H1 (cell line): ENCODE measurements around the gene EPN2. TPM values are rescaled to one million over a fixed set of nuclear protein-coding genes. Genes with fewer than 3 reads are reported as not detected.
"Not testable (repeated sequence)": the region's sequence is repeated elsewhere in the genome, so short reads cannot be mapped to it uniquely, and the experiment has no call there.

Experiments used
- CTCF ChIA-PET: fragments of 300-600 bp; sonication (Branson Sonifier 250); formaldehyde crosslinking; loops from one replicate; lab custom pipeline; 2021; ENCODE audit not compliant: partially characterized antibody; lab: Charles Lee
- POLR2A ChIA-PET: fragments of 300-600 bp; sonication (Branson Sonifier 250); formaldehyde crosslinking; loops from one replicate; lab custom pipeline; 2021; ENCODE audit warnings: inconsistent platforms; ENCODE audit not compliant: partially characterized antibody; lab: Charles Lee
- DNase-seq, 2 experiments: peaks; one replicate each; pipeline versions ENCODE4 v3.0.0 to v3.0.0-alpha.2; 2010 to 2022; ENCODE audit warnings: low spot score in 2 of 2, low read depth in 1 of 2, mixed read lengths in 1 of 2
- FAIRE-seq: peaks from 2 replicates; lab custom pipeline; 2011; peaks lifted over from hg19 to GRCh38; lab: Jason Lieb, UNC
- H2AFZ ChIP-seq: 2 replicates; pipeline ENCODE4 v1.8.1; 2012; ENCODE audit warnings: low read length, inconsistent platforms
- H2AK5ac ChIP-seq: 2 replicates; pipeline ENCODE4 v1.6.1; 2013; ENCODE audit warnings: low read depth, low read length
- H2BK120ac ChIP-seq: replicated peaks from 2 replicates; pipeline ENCODE3; 2013; ENCODE audit warnings: low read depth, low read length, inconsistent platforms
- H2BK12ac ChIP-seq: 2 replicates; pipeline ENCODE4 v1.6.1; 2013; ENCODE audit warnings: low read depth, low read length
- H2BK15ac ChIP-seq: 2 replicates; pipeline ENCODE4 v1.6.1; 2013; ENCODE audit warnings: low read length
- H2BK20ac ChIP-seq: 2 replicates; pipeline ENCODE4 v1.6.1; 2013; ENCODE audit warnings: low read length
- H2BK5ac ChIP-seq: 2 replicates; pipeline ENCODE4 v1.6.1; 2013; ENCODE audit warnings: low read depth, low read length
- H3K14ac ChIP-seq: 2 replicates; pipeline ENCODE4 v1.6.1; 2013; ENCODE audit warnings: inconsistent platforms; ENCODE audit not compliant: insufficient read length
- H3K18ac ChIP-seq: 2 replicates; pipeline ENCODE4 v1.6.1; 2013; ENCODE audit warnings: low read length; ENCODE audit errors: extremely low read depth
- H3K23ac ChIP-seq: 2 replicates; pipeline ENCODE4 v1.6.1; 2013; ENCODE audit warnings: inconsistent platforms; ENCODE audit not compliant: insufficient read length
- H3K23me2 ChIP-seq: 2 replicates; pipeline ENCODE4 v1.6.1; 2013; ENCODE audit warnings: low read depth, low read length
- H3K27ac ChIP-seq: 2 replicates; pipeline ENCODE4 v1.6.1; 2011; ENCODE audit warnings: low read depth, low read length, inconsistent platforms
- H3K27me3 ChIP-seq, 4 experiments: replicated peaks in 1 of 4; 1 replicate in 1 of 4; 2 replicates in 3 of 4; pipeline versions ENCODE4 v1.6.1 to v1.8.1; 2011 to 2013; ENCODE audit warnings: low read length in 3 of 4, mild to moderate bottlenecking in 3 of 4, inconsistent platforms in 2 of 4, mixed read lengths in 2 of 4, moderate library complexity in 1 of 4; ENCODE audit not compliant: control insufficient read depth in 3 of 4, insufficient read depth in 3 of 4; ENCODE audit errors: extremely low read depth in 1 of 4
- H3K36me3 ChIP-seq, 4 experiments: 2 replicates each; pipeline versions ENCODE4 v1.6.1 to v1.8.1; 2011 to 2013; ENCODE audit warnings: mild to moderate bottlenecking in 4 of 4, low read length in 3 of 4, moderate library complexity in 2 of 4, control low read depth in 1 of 4, inconsistent platforms in 1 of 4; ENCODE audit not compliant: insufficient read depth in 4 of 4, control insufficient read depth in 2 of 4
- H3K4ac ChIP-seq: replicated peaks from 2 replicates; pipeline ENCODE3; 2013; ENCODE audit warnings: low read length, low read depth, mixed read lengths, inconsistent platforms; ENCODE audit not compliant: insufficient read length
- H3K4me1 ChIP-seq, 4 experiments: replicated peaks in 1 of 4; 1 replicate in 1 of 4; 2 replicates in 3 of 4; pipeline versions ENCODE4 v1.6.1 to v1.8.1; 2011 to 2013; ENCODE audit warnings: low read length in 3 of 4, inconsistent platforms in 2 of 4, mixed read lengths in 1 of 4; ENCODE audit not compliant: insufficient read depth in 4 of 4, control insufficient read depth in 3 of 4
- H3K4me2 ChIP-seq, 2 experiments: 2 replicates each; pipeline versions ENCODE4 v1.6.1 to v1.8.1; 2011 to 2013; ENCODE audit warnings: low read depth in 2 of 2, low read length in 2 of 2, control low read depth in 1 of 2, inconsistent platforms in 1 of 2, mild to moderate bottlenecking in 1 of 2; ENCODE audit not compliant: insufficient read depth in 1 of 2
- H3K4me3 ChIP-seq, 4 experiments: fragments of 200-600, 300-600 bp in 1 of 4; sonication (generic), shearing (Covaris generic), sonication (Bioruptor Twin) in 1 of 4; 2 replicates each; pipeline versions ENCODE4 v1.5.1 to v1.8.1; 2011 to 2016; ENCODE audit warnings: low read length in 4 of 4, low read depth in 3 of 4, control low read depth in 2 of 4, inconsistent platforms in 2 of 4, mild to moderate bottlenecking in 2 of 4, mixed read lengths in 1 of 4, moderate library complexity in 1 of 4; ENCODE audit not compliant: insufficient read depth in 2 of 4; ENCODE audit errors: extremely low read depth in 1 of 4
- H3K56ac ChIP-seq: replicated peaks from 2 replicates; pipeline ENCODE3; 2013; ENCODE audit warnings: low read depth, mild to moderate bottlenecking, mixed read lengths, low read length, inconsistent platforms; ENCODE audit not compliant: insufficient read length
- H3K79me1 ChIP-seq: 2 replicates; pipeline ENCODE4 v1.6.1; 2013; ENCODE audit warnings: low read depth, low read length, control low read depth
- H3K79me2 ChIP-seq, 2 experiments: 2 replicates each; pipeline versions ENCODE4 v1.6.1 to v1.8.1; 2012 to 2013; ENCODE audit warnings: low read length in 2 of 2, mild to moderate bottlenecking in 2 of 2, inconsistent platforms in 1 of 2; ENCODE audit not compliant: insufficient read depth in 2 of 2, control insufficient read depth in 1 of 2
- H3K9ac ChIP-seq, 4 experiments: replicated peaks in 1 of 4; 1 replicate in 1 of 4; 2 replicates in 3 of 4; pipeline versions ENCODE4 v1.6.1 to v1.8.1; 2011 to 2013; ENCODE audit warnings: low read depth in 3 of 4, low read length in 3 of 4, control low read depth in 2 of 4, mild to moderate bottlenecking in 2 of 4, moderate library complexity in 2 of 4, inconsistent platforms in 1 of 4; ENCODE audit errors: extremely low read depth in 1 of 4
- H3K9me3 ChIP-seq, 2 experiments: 2 replicates each; pipeline versions ENCODE4 v1.6.1 to v1.8.1; 2012 to 2013; ENCODE audit warnings: mild to moderate bottlenecking in 2 of 2, moderate library complexity in 2 of 2, control low read depth in 1 of 2, inconsistent platforms in 1 of 2, low read depth in 1 of 2, low read length in 1 of 2, mixed read lengths in 1 of 2; ENCODE audit not compliant: insufficient read depth in 2 of 2
- H4K20me1 ChIP-seq, 2 experiments: replicated peaks in 1 of 2; 2 replicates each; pipeline versions ENCODE3 to v1.8.1; 2011 to 2013; ENCODE audit warnings: inconsistent platforms in 2 of 2, low read length in 2 of 2, mild to moderate bottlenecking in 1 of 2; ENCODE audit not compliant: insufficient read depth in 2 of 2, control insufficient read depth in 1 of 2
- H4K5ac ChIP-seq: 2 replicates; pipeline ENCODE4 v1.6.1; 2013; ENCODE audit warnings: low read length, low read depth, mixed read lengths, inconsistent platforms; ENCODE audit not compliant: insufficient read length
- H4K8ac ChIP-seq: 2 replicates; pipeline ENCODE4 v1.8.0; 2013; ENCODE audit warnings: mild to moderate bottlenecking, moderate library complexity, low read length, inconsistent platforms; ENCODE audit not compliant: insufficient read depth; ENCODE audit errors: extremely low read depth
- H4K91ac ChIP-seq: replicated peaks from 2 replicates; pipeline ENCODE3; 2013; ENCODE audit warnings: low read length, mixed read lengths, inconsistent platforms; ENCODE audit not compliant: insufficient read length
- WGBS, 2 experiments: shearing (Covaris generic) in 1 of 2; methylation state at CpG; one replicate each; pipeline versions ENCODE4 v1.1.6 to v1.1.7; 2013 to 2015; ENCODE audit warnings: low lambda C conversion rate in 2 of 2, mixed read lengths in 2 of 2, inconsistent platforms in 1 of 2, low coverage in 1 of 2, missing lambda C conversion rate in 1 of 2; ENCODE audit not compliant: insufficient replicate concordance in 2 of 2, insufficient coverage in 1 of 2, insufficient read length in 1 of 2; ENCODE audit errors: extremely low coverage in 1 of 2, missing lambda C conversion rate in 1 of 2; 5-methylcytosine and 5-hydroxymethylcytosine counted together
- polyA plus RNA-seq, 7 experiments: library from polyadenylated mRNA; depleted of rRNA in 3 of 7; stranded (reverse) in 5 of 7; unstranded in 2 of 7; fragments of >200 nt in 5 of 7; fragments of 200-250 nt in 2 of 7; gene quantifications; 1 replicate in 5 of 7; 2 replicates in 1 of 7; 4 replicates in 1 of 7; pipeline versions ENCODE4 v1.2.1 to v1.2.3, GENCODE V29; 2011 to 2013; ENCODE audit warnings: missing spikeins in 2 of 7, mixed read lengths in 2 of 7
- total RNA-seq: library from RNA; stranded (reverse); fragmentation: NEBNext Ultra II Directional; extraction: Animal tissue kit (Norgen Biotek cat#: 25700); gene quantifications from 2 replicates; pipeline ENCODE4 v1.2.1, GENCODE V29; 2021

EPN2 gene
- total and polyA plus RNA-seq, 2 of the 8 experiments (the other 6 are each of a cell fraction or from before 2014, with no cell fraction given), result 28.7 to 55.8 TPM

DNA sequence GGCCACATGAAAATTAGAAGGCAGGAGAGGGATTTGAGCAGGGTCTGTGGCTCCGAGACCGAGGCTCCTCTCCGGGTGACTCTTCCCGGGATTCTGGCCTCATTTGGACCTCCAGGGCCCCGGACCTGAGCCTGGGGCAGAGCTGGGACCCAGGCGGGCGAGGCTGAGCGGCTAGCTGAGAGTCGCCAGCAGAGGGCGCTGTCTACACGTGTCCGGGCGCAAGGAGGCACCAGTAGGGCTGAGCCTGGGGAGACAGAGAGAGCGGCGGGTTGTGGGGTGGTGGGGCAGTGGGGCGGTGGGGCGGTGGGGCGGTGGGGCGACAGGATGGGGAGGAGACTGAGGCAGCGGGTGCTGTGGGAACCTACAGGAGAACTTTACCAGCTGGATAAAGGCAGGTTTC lies 34.7 kb upstream of the EPN2 start:
- CTCF ChIA-PET, H4K20me1 ChIP-seq, H3K36me3 ChIP-seq, H3K27me3 ChIP-seq, POLR2A ChIA-PET, H3K79me2 ChIP-seq, H3K9me3 ChIP-seq, H3K14ac ChIP-seq, H2BK20ac ChIP-seq, H3K4ac ChIP-seq, H3K79me1 ChIP-seq, FAIRE-seq, H2BK12ac ChIP-seq, H2AFZ ChIP-seq, H4K8ac ChIP-seq, DNase-seq, H2AK5ac ChIP-seq, H3K56ac ChIP-seq, H2BK5ac ChIP-seq, H3K23me2 ChIP-seq, H3K4me3 ChIP-seq, H3K9ac ChIP-seq, H4K5ac ChIP-seq, H3K4me1 ChIP-seq, H4K91ac ChIP-seq, H2BK15ac ChIP-seq, H3K27ac ChIP-seq, H3K4me2 ChIP-seq, H3K23ac ChIP-seq, H3K18ac ChIP-seq, H2BK120ac ChIP-seq: not testable (repeated sequence)
- WGBS, 2 experiments, result no CpG with 5 or more reads among the region's 20 CpGs

GRCh38 chr17:19203429-19203828 lies 33.7 kb upstream of the EPN2 start:
- H3K4me3 ChIP-seq, H2BK5ac ChIP-seq, H3K9me3 ChIP-seq, POLR2A ChIA-PET, CTCF ChIA-PET, H3K23me2 ChIP-seq, H2AFZ ChIP-seq, H2BK120ac ChIP-seq, FAIRE-seq, H3K27ac ChIP-seq, H3K79me1 ChIP-seq, H3K14ac ChIP-seq, H2BK15ac ChIP-seq, H4K8ac ChIP-seq, H4K20me1 ChIP-seq, H3K9ac ChIP-seq, H3K23ac ChIP-seq, H2BK12ac ChIP-seq, H3K79me2 ChIP-seq, DNase-seq, H3K36me3 ChIP-seq, H4K5ac ChIP-seq, H3K4me1 ChIP-seq, H3K27me3 ChIP-seq, H3K56ac ChIP-seq, H3K4me2 ChIP-seq, H3K18ac ChIP-seq, H4K91ac ChIP-seq, H2AK5ac ChIP-seq, H3K4ac ChIP-seq, H2BK20ac ChIP-seq: not testable (repeated sequence)
- no CpG with 5 or more reads among the region's 3 CpGs for WGBS, 2 experiments
